A673 (cell line): ENCODE results near the gene CITED1. TPM values are rescaled to one million over a fixed set of nuclear protein-coding genes. Genes with fewer than 3 reads are reported as not detected.
A peak's percentile ranks its signal among the peaks of the same experiment; 100 is the strongest.

ENCODE experiments used
- BruUV-seq: library from RNA; stranded (reverse); fragments of 400-500 nt; replicated peaks from 2 replicates; lab custom pipeline; 2021; lab: Mats Ljungman, UMichigan
- CTCF ChIA-PET: fragments of 300-600 bp; sonication (Branson Sonifier 250); formaldehyde crosslinking; loops from one replicate; lab custom pipeline; 2022; ENCODE audit warnings: antibody characterized with exemption; lab: Charles Lee
- POLR2A ChIA-PET: fragments of 300-600 bp; sonication (Branson Sonifier 250); formaldehyde crosslinking; loops from one replicate; lab custom pipeline; 2022; ENCODE audit warnings: antibody characterized with exemption; ENCODE audit not compliant: low non-redundant PET; lab: Charles Lee
- DNase-seq: peaks from one replicate; pipeline ENCODE4 v3.0.0-alpha.2; 2015; ENCODE audit warnings: low spot score
- H3K27ac ChIP-seq: fragments of 200-600 bp; sonication (generic); 2 replicates; pipeline ENCODE4 v1.5.1; 2016; ENCODE audit warnings: mixed run types, low read depth, mild to moderate bottlenecking, mixed read lengths, antibody characterized with exemption, low read length; ENCODE audit not compliant: poor library complexity, severe bottlenecking
- H3K27me3 ChIP-seq: fragments of 200-600 bp; sonication (generic); replicated peaks from 2 replicates; pipeline ENCODE4 v1.6.1; 2017; ENCODE audit warnings: mixed run types, low read depth, mild to moderate bottlenecking, mixed read lengths, antibody characterized with exemption, low read length; ENCODE audit not compliant: insufficient read depth, poor library complexity
- H3K36me3 ChIP-seq: fragments of 200-600 bp; sonication (generic); 2 replicates; pipeline ENCODE4 v1.6.1; 2016; ENCODE audit warnings: mixed run types, mild to moderate bottlenecking, mixed read lengths, antibody characterized with exemption, low read length; ENCODE audit not compliant: insufficient read depth, poor library complexity, severe bottlenecking
- H3K4me1 ChIP-seq: fragments of 200-600 bp; sonication (generic); 2 replicates; pipeline ENCODE4 v1.6.1; 2017; ENCODE audit warnings: mixed run types, mild to moderate bottlenecking, mixed read lengths, antibody characterized with exemption, low read length; ENCODE audit not compliant: insufficient read depth, poor library complexity, severe bottlenecking
- H3K4me3 ChIP-seq: fragments of 200-600 bp; sonication (generic); 2 replicates; pipeline ENCODE4 v1.5.1; 2016; ENCODE audit warnings: low read depth, mixed run types, mild to moderate bottlenecking, mixed read lengths, low read length; ENCODE audit not compliant: poor library complexity, severe bottlenecking
- H3K9me3 ChIP-seq: fragments of 200-600 bp; sonication (generic); 2 replicates; pipeline ENCODE4 v1.6.1; 2016; ENCODE audit warnings: mixed run types, low read depth, mild to moderate bottlenecking, mixed read lengths, antibody characterized with exemption, low read length; ENCODE audit not compliant: poor library complexity, severe bottlenecking
- CTCF ChIP-seq: fragments of 300-800, 200-600 bp; sonication (generic); conservative IDR thresholded peaks from 2 replicates; pipeline ENCODE4 v1.5.1; 2017; ENCODE audit warnings: low read depth, mild to moderate bottlenecking, antibody characterized with exemption, low read length, moderate library complexity, mixed read lengths
- EZH2 ChIP-seq: fragments of 200-600 bp; sonication (generic); IDR thresholded peaks from 2 replicates; pipeline ENCODE4 v1.6.1; 2017; ENCODE audit warnings: borderline replicate concordance, low read depth, mild to moderate bottlenecking, mixed read lengths, antibody characterized with exemption, low read length; ENCODE audit not compliant: poor library complexity, severe bottlenecking
- intact Hi-C: fragments of 100-400 bp; cut with micrococcal nuclease; formaldehyde crosslinking; loops from one replicate; pipeline ENCODE4 v1.10.0; 2022; ENCODE audit not compliant: unreplicated experiment
- total RNA-seq: library from RNA; stranded (reverse); gene quantifications from 2 replicates; pipeline ENCODE4 v1.2.3, GENCODE V29; 2021

The CITED1 gene
- total RNA-seq, 1 experiment from 2014 or later, result 3.2 TPM

- no TSS peak for BruUV-seq
- no peak overlapping the region for H3K27ac ChIP-seq
- no peak for DNase-seq
- ChIA-PET CTCF (no interaction called here), POLR2A (interaction anchor here (0.7 to 1.0 kb wide), 2 partner anchors 128 to 456 kb away, joined by 7 to 11 read pairs; no protein-coding TSS in a partner anchor)
- peaks cover 7% of the 10 kb centered on the region for H3K4me1 ChIP-seq
- peaks cover 90% of the 10 kb centered on the region for H3K36me3 ChIP-seq
- no peak overlapping the region for H3K4me3 ChIP-seq
- H3K9me3 ChIP-seq, result no peaks in the 10 kb centered on the region
- TF ChIP-seq CTCF, result no peak
- TF ChIP-seq EZH2, result no peak
- no peaks in the 10 kb centered on the region for H3K27me3 ChIP-seq
- intact Hi-C loops, result no loop called here
Observed at GRCh38 chrX:72271091-72271788, 34.5 kb downstream of the CITED1 start.

- Histone ChIP-seq H3K27ac (no peak overlapping the region), H3K4me1 (peaks cover 7% of the 10 kb centered on the region), H3K27me3 (no peaks in the 10 kb centered on the region), H3K9me3 (no peaks in the 10 kb centered on the region), H3K36me3 (peaks cover 81% of the 10 kb centered on the region), H3K4me3 (no peak overlapping the region)
- CTCF ChIA-PET, result no interaction called here
- intact Hi-C loops, result no loop called here
- POLR2A ChIA-PET, result interaction anchor here (1.0 kb wide), 1 partner anchor 455 kb away, joined by 7 read pairs; no protein-coding TSS in a partner anchor
- DNase-seq, result no peak
- BruUV-seq, result no TSS peak
- TF ChIP-seq EZH2 (no peak), CTCF (no peak)
Observed at GRCh38 chrX:72270316-72270866, 35.3 kb downstream of the CITED1 start.

GRCh38 chrX:72269671-72270251 is 36.0 kb downstream of the CITED1 start:
- Histone ChIP-seq H3K27me3 (no peaks in the 10 kb centered on the region), H3K27ac (no peak overlapping the region), H3K9me3 (no peaks in the 10 kb centered on the region), H3K4me1 (peaks cover 7% of the 10 kb centered on the region), H3K36me3 (peaks cover 75% of the 10 kb centered on the region), H3K4me3 (no peak overlapping the region)
- DNase-seq, result peak; percentile 36
- BruUV-seq, result no TSS peak
- CTCF ChIA-PET, result no interaction called here
- TF ChIP-seq EZH2, result no peak
- TF ChIP-seq CTCF, result no peak
- POLR2A ChIA-PET, result interaction anchor here (1.0 kb wide), 1 partner anchor 455 kb away, joined by 7 read pairs; no protein-coding TSS in a partner anchor
- intact Hi-C loops, result no loop called here
